NCI-H2029 treated with DMSO at 0.1 percent for 48 hours (cell line): ENCODE results near the gene OR2T29.
"Not testable (repeated sequence)": the region's sequence is repeated elsewhere in the genome, so short reads cannot be mapped to it uniquely, and the experiment has no call there.

Experiments used
- DNase-seq: peaks from one replicate; lab custom pipeline; 2025; lab: John Stamatoyannopoulos, UW

Gene OR2T29

GRCh38 chr1:248562672-248563071, at the start of gene OR2T29:
OR2T29 (minus strand) TSS chr1:248562772; CDS start chr1:248559491, 3,281 bp downstream.
- not testable (repeated sequence) for DNase-seq

DNA sequence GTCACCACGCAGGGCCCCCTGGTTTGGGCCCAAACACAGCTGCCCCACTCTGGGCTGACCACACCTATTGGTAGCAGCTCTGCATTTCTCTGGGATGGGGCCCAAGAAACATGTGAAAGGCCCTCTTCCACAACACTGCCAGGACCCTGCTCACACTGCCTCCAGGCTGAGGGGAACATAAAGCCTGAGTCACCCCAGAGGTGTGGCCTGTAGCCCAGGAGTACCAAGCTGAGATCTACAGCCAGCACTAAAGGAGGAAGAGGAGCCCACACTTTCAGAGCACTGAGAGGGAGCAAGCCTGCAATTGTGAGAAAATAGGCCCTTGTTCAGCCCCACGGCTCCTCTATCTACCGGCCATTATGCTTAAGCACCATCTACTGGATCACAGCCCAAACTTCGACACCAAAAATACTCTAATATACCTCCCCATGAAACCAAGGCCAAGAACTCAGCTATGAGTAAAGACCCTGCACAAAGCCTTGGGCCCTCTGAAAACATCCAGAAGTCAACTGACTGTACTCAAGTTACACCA, 49.4 kb upstream of the OR2T29 start:
- no peak for DNase-seq

- no peak for DNase-seq
Measured at GRCh38 chr1:248610301-248610700, 47.7 kb upstream of the OR2T29 start.

DNA sequence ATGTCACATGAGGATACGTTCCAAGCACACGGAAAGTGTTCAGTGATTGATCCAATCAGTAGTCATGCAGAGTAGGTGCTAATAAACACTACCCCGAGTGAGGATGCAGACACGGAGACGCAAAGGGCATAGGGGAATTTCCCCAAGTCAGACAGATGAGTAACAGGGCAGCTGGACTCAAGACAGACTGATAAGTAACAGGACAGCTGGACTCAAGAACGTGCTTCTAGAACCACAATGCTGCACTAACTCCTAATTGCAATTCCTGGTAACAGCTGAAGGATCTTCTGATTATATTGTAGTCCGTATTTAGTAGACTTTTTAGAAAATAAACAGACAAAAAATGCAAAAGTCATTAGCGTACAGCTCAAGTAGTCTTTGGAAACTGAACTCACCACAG, 36.8 kb upstream of the OR2T29 start:
- DNase-seq = no peak

GRCh38 chr1:248597589-248597988, 35.0 kb upstream of the OR2T29 start, which contains the start of gene OR2T10:
OR2T10 (minus strand) TSS chr1:248597700; CDS start chr1:248593768, 3,932 bp downstream.
- DNase-seq = no peak

- no peak for DNase-seq
Measured at GRCh38 chr1:248596615-248597014, 34.0 kb upstream of the OR2T29 start.

DNA sequence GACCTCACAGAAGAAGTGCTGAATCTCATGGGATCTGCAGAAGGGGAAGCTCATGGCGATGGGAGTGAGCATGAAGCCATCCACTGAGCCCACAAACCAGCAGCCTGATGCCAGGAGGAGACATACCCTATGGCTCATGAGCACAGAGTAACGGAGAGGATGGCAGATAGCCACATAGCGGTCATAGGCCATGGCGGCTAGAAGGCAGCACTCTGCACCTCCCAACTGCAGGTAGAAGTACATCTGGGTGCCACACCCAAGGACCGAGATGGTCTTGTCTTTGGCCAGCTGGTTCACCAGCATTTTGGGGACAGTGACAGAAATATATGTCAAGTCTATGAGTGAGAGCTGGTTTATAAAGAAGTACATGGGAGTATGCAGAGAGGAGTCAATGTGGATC, 30.7 kb upstream of the OR2T29 start:
- no peak for DNase-seq

GRCh38 chr1:248592655-248593054, 30.1 kb upstream of the OR2T29 start:
- no peak for DNase-seq

- DNase-seq = no peak
Measured at GRCh38 chr1:248590055-248590454, 27.5 kb upstream of the OR2T29 start.

GRCh38 chr1:248589334-248589733, 26.8 kb upstream of the OR2T29 start:
- no peak for DNase-seq

GRCh38 chr1:248585266-248585665, 22.7 kb upstream of the OR2T29 start:
- no peak for DNase-seq

DNA sequence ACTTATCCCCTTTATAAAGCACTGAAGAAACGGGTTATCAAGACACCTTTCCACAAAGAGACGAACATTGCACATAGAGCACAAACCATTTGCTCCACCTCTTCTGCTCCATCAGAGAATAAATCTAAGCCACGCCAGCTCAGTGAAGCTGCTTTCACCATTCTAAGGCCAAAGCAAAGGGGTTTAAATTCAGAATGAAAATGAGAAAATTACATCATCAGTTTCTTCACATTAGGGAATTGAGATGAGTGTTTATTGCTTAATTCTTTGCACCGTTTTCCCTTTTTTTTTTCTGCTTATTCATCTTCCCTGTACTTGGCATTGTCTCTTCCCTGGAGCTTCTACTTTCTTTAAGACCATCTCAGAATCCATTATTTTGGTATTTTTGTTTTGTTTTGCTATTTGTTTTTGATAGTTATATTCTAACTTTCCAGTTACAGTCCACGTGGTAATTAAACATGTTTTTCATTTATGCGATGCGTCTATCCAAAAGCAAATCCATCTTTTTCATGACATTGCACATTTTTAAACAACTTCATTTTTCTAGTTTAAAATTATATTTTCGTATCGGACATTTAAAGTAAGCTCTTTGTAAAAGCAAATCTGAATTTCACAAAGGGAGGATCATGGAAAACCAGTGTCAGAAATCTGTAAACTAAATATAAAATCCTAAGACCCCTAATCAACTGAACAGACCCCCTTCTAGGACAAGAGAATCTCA, 13.8 kb upstream of the OR2T29 start:
- DNase-seq = no peak

- DNase-seq = not testable (repeated sequence)
Measured at GRCh38 chr1:248574657-248575056, 12.1 kb upstream of the OR2T29 start, which contains the start of gene OR2T34. OR2T34 (minus strand) TSS chr1:248574757; CDS start chr1:248574757, 0 bp downstream.

DNA sequence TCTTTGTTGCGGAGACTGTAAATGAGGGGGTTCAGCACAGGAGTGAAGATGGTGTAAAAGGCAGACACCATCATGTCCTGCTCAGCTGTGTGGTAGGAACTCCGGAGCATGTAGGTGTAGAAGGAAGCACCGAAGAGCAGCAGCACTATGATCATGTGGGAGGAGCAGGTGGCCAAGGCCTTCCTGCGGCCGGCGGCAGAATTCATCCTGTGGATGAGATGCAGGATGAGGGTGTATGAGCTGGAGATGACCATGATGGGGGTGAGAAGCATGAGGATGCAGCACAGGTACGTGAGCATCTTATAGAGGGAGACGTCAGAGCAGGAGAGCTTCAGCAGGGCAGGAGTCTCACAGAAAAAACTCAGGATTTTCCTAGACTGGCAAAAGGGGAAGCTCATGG, 11.3 kb upstream of the OR2T29 start:
- not testable (repeated sequence) for DNase-seq

GRCh38 chr1:248572049-248572448, 9.5 kb upstream of the OR2T29 start:
- not testable (repeated sequence) for DNase-seq

GRCh38 chr1:248570811-248571210, 8.2 kb upstream of the OR2T29 start:
- DNase-seq = not testable (repeated sequence)

GRCh38 chr1:248569049-248569448, 6.5 kb upstream of the OR2T29 start:
- not testable (repeated sequence) for DNase-seq

DNA sequence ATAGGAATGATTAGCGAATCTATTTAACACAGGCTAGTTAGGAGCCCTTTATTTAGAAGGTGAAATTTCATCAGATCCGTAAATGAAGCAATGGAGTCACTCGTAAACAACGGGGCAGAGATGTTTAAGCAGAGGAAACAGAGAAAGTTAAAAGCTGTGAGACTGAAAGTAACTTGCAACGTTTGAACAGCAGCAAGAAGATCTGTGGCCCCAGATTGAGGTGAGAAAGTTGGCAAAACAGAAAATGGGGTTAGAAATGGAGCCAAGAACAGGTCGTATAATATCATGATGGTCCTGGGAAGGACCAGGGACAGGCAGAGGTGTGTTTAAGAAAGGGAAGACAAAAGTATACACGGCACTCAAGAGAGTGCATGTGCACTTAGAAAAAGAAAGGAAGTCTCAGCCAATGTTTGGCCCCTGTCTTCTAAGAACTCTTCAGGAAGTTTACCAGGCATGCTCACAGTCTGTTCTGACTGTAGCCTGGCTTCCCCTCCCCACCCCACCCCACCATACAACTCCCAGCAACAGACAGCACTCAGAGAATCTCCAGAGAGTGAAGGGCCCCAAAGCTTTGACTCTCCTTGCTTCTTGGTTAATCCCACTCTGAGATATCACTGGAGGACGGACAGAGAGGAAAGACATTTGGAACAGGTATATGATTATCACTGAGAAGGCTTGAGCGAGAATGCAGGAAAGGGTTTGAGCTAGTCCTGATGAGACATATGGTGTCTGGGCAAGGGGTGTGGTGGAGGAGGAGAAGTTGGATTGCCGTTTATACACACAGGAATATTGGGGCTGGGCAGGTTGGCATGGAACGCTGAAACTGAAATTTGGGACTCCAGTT, 3.2 kb upstream of the OR2T29 start:
- not testable (repeated sequence) for DNase-seq

GRCh38 chr1:248551027-248551426, 11.5 kb downstream of the OR2T29 start:
- DNase-seq = not testable (repeated sequence)

DNA sequence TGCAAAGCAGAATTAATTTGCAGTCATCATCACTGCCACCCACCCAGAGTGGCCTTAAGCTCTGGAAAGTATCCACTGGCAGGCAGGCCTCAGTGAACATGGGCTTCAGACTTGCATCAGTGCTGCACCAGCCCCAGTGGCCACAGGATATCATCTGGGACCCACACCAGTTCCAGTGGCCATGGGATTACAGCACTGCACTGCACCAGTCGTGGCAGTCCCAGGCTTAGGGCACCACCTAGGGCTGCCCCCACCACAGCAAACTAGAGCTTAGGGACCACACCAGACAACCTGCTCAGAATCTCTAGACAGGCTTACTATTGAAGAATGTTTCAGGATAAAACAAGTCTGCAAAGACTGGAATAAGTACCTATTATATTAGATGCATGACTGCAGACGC, 15.2 kb downstream of the OR2T29 start:
- not testable (repeated sequence) for DNase-seq

- DNase-seq = not testable (repeated sequence)
Measured at GRCh38 chr1:248537449-248537848, 25.1 kb downstream of the OR2T29 start.

GRCh38 chr1:248521856-248522255, 40.7 kb downstream of the OR2T29 start:
- no peak for DNase-seq

DNA sequence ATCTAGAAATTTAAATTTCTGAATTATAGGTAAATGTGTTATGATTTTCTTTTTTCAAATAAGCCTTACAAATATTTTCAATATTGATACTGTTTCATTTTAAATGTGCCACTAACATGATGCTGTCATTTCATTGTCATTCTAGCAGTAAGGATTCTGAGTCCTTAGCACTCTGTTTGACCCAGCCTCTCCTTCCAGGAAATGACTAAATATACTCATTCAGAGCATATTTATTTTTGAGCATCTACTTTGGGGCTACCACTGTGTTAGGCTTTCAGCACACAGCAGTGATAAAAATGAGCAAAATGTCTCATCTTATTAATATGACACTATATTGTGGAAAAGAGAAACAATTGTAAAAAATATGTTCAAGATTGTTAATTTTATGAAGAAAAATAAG, 52.4 kb downstream of the OR2T29 start:
- not testable (repeated sequence) for DNase-seq
